A549 (cell line): Measurements from ENCODE around the gene TSR1. TPM values are rescaled to one million over a fixed set of nuclear protein-coding genes. Genes with fewer than 3 reads are reported as not detected.

Experiments
- ATAC-seq, 2 experiments: fragments of 200-7000 bp in 1 of 2; fragments of >200 bp in 1 of 2; cut with Nextera tagmentation in 1 of 2; cut with Tn5 transposase in 1 of 2; 3 replicates each; pipeline versions ENCODE4 v1.8.0 to v1.9.1; 2018 to 2020; ENCODE audit warnings: mild to moderate bottlenecking in 1 of 2, moderate library complexity in 1 of 2
- CTCF ChIA-PET: fragments of 300-600 bp; sonication (Branson Sonifier 250); formaldehyde crosslinking; extraction: SDS; loops from one replicate; lab custom pipeline; 2021; ENCODE audit warnings: antibody characterized with exemption, inconsistent platforms; lab: Yijun Ruan, JAX
- POLR2A ChIA-PET: fragments of 350-600 bp; formaldehyde crosslinking; extraction: SDS; loops from one replicate; lab custom pipeline; 2021; ENCODE audit warnings: antibody characterized with exemption, inconsistent platforms; lab: Yijun Ruan, JAX
- DNase-seq, 2 experiments: peaks; one replicate each; pipeline versions ENCODE4 v3.0.0 to v3.0.0-alpha.2; 2011 to 2016; ENCODE audit warnings: low read depth in 1 of 2, low spot score in 1 of 2
- FAIRE-seq: peaks from 2 replicates; lab custom pipeline; 2011; peaks lifted over from hg19 to GRCh38; lab: Jason Lieb, UNC
- H3K27ac ChIP-seq, 2 experiments: fragments of >200 bp; sonication (Bioruptor Twin); formaldehyde crosslinking; 3 replicates each; pipeline ENCODE4 v1.5.1; 2016 to 2017
- H3K4me1 ChIP-seq: fragments of >200 bp; sonication (Bioruptor Twin); formaldehyde crosslinking; 3 replicates; pipeline ENCODE4 v1.6.1; 2016
- H3K4me2 ChIP-seq: fragments of >200 bp; sonication (Bioruptor Twin); formaldehyde crosslinking; 3 replicates; pipeline ENCODE4 v1.6.1; 2016
- H3K4me3 ChIP-seq: fragments of >200 bp; sonication (Bioruptor Twin); formaldehyde crosslinking; 3 replicates; pipeline ENCODE4 v1.5.1; 2016
- H3K9me3 ChIP-seq: fragments of >200 bp; sonication (Bioruptor Twin); formaldehyde crosslinking; 3 replicates; pipeline ENCODE4 v1.6.1; 2016
- CBX2 ChIP-seq: fragments of 200-600 bp; sonication (generic); IDR thresholded peaks from 2 replicates; pipeline ENCODE4 v1.6.1; 2016; ENCODE audit warnings: low read depth, mild to moderate bottlenecking, borderline replicate concordance
- CBX8 ChIP-seq: fragments of 200-600 bp; sonication (generic); IDR thresholded peaks from 2 replicates; pipeline ENCODE4 v1.6.1; 2016
- HOXA7 ChIP-seq: fragments of 250-450 bp; sonication (Bioruptor Pico); IDR thresholded peaks from 2 replicates; pipeline ENCODE4 v1.5.0; 2020; ENCODE audit warnings: mild to moderate bottlenecking, moderate library complexity
- HOXB5 ChIP-seq: fragments of 250-450 bp; sonication (Bioruptor Pico); IDR thresholded peaks from 2 replicates; pipeline ENCODE4 v1.5.0; 2020; ENCODE audit warnings: mild to moderate bottlenecking, moderate library complexity
- JUN ChIP-seq, 2 experiments: fragments of >200 bp; sonication (Bioruptor Twin); formaldehyde crosslinking; IDR thresholded peaks; 2 replicates in 1 of 2; 3 replicates in 1 of 2; pipeline ENCODE4 v1.6.1; 2016 to 2017
- KDM1A ChIP-seq: fragments of 200-600 bp; sonication (generic); IDR thresholded peaks from 2 replicates; pipeline ENCODE4 v1.6.1; 2016; ENCODE audit warnings: low read depth, mild to moderate bottlenecking
- KDM5A ChIP-seq: fragments of 200-600 bp; sonication (generic); IDR thresholded peaks from 2 replicates; pipeline ENCODE4 v1.6.1; 2016; ENCODE audit warnings: antibody characterized with exemption, mild to moderate bottlenecking
- MAFK ChIP-seq: fragments of 450-650 bp; IDR thresholded peaks from 2 replicates; pipeline ENCODE4 v1.6.1; 2014; ENCODE audit not compliant: partially characterized antibody
- MAZ ChIP-seq: fragments of 150-350 bp; IDR thresholded peaks from 2 replicates; pipeline ENCODE4 v1.6.1; 2014; ENCODE audit warnings: antibody characterized with exemption, low read depth, low read length, borderline replicate concordance
- NPAS2 ChIP-seq: fragments of 250-450 bp; sonication (Bioruptor Pico); IDR thresholded peaks from 2 replicates; pipeline ENCODE4 v1.8.0; 2022; ENCODE audit warnings: mild to moderate bottlenecking, moderate library complexity, borderline replicate concordance
- PHF8 ChIP-seq: fragments of 200-600 bp; sonication (generic); IDR thresholded peaks from 2 replicates; pipeline ENCODE4 v1.6.1; 2016; ENCODE audit warnings: low read depth, mild to moderate bottlenecking, antibody characterized with exemption, moderate library complexity, borderline replicate concordance
- POLR2AphosphoS2 ChIP-seq: conservative IDR thresholded peaks from 2 replicates; pipeline ENCODE4 v1.6.1; 2012; ENCODE audit warnings: low read length, improper control_type of control experiment, inconsistent platforms
- RFX5 ChIP-seq: fragments of 450-650 bp; IDR thresholded peaks from 2 replicates; pipeline ENCODE4 v1.7.1; 2014; ENCODE audit warnings: antibody characterized with exemption, mild to moderate bottlenecking, moderate library complexity
- SMC3 ChIP-seq: fragments of >200 bp; sonication (Bioruptor Twin); formaldehyde crosslinking; IDR thresholded peaks from 3 replicates; pipeline ENCODE4 v1.6.1; 2018; ENCODE audit warnings: inconsistent platforms
- TP53 ChIP-seq: fragments of 250-450 bp; sonication (Bioruptor Pico); IDR thresholded peaks from 2 replicates; pipeline ENCODE4 v1.5.0; 2021; ENCODE audit warnings: mild to moderate bottlenecking, moderate library complexity
- ZSCAN20 ChIP-seq: fragments of 250-450 bp; sonication (Bioruptor Pico); IDR thresholded peaks from 2 replicates; pipeline ENCODE4 v1.8.0; 2022; ENCODE audit warnings: mild to moderate bottlenecking, moderate library complexity
- WGBS: methylation state at CpG from one replicate; pipeline ENCODE4 v1.1.6; 2017; ENCODE audit errors: missing lambda C conversion rate; 5-methylcytosine and 5-hydroxymethylcytosine counted together
- polyA plus RNA-seq, 4 experiments: library from polyadenylated mRNA; depleted of rRNA in 3 of 4; stranded (reverse); fragments of >200 nt; fragmentation: RNase III in 1 of 4; extraction: RNeasy Plus Mini Kit Qiagen cat#74134 plus additional on column Dnase treatment in 1 of 4; gene quantifications; 2 replicates in 3 of 4; 3 replicates in 1 of 4; pipeline ENCODE4 v1.2.3, GENCODE V29; 2011 to 2017
- TF ChIP-seq, protein P1 (sequence below): fragments of 450-650 bp; IDR thresholded peaks from 2 replicates; pipeline ENCODE4 v1.6.1; 2014; ENCODE audit warnings: antibody characterized with exemption
- TF ChIP-seq, protein P2 (sequence below): fragments of 250-450 bp; sonication (Bioruptor Pico); IDR thresholded peaks from 2 replicates; pipeline ENCODE4 v1.5.0; 2021; ENCODE audit warnings: mild to moderate bottlenecking, moderate library complexity, borderline replicate concordance
- TF ChIP-seq, protein P3 (sequence below): IDR thresholded peaks from 2 replicates; pipeline ENCODE4 v1.6.1; 2012
- TF ChIP-seq, protein P4 (sequence below): fragments of 250-450 bp; sonication (Bioruptor Pico); IDR thresholded peaks from 2 replicates; pipeline ENCODE4 v1.5.0; 2020; ENCODE audit warnings: low read depth, mild to moderate bottlenecking, moderate library complexity

Gene TSR1
- polyA plus RNA-seq, 2 of the 4 experiments (the other 2 are of a cell fraction): 38.3 to 84.1 TPM

DNA sequence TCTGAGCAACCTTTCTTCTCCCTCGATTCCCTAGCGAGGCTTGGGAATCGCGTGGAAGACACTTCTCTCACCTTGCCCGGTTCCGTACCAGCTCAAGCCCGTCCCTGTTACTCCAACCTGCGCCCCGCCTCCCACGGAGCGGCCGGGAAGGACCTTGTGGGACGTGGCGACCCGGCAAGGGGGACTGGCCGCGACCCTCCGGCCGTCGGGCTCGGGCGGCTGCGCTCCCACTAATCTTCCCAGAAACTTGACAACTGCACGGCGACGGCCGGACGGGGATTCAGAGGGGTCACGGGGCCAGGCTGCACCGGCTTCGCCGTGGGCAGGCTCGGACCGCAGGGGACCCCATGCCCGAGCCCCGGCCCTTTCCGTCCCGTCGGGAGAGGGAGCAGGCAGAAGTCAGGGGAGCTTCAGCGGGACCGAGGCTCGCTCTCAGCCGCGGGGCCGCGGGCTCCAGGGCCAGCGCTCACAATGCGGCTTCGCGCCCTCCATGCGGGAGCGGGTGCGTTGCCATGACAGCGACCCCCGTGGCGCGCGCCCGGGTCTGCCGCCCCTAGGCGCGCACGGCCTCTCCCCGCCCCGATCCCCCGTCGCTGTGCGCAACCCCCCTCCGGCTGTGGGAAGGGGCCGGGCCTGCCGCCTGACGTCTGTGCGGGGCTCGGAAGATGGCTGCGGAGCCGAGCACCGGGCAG is 741 bp upstream of the TSR1 start, which contains the start of gene SGSM2:
Gene SGSM2, plus strand, starts transcription at position 650 of the 692 bp plus-strand sequence. CDS start 188 bp downstream, outside the sequence.
- CTCF ChIA-PET: interaction anchor here (0.6 to 8.1 kb wide), 22 partner anchors 8 to 282 kb away, joined by 3 to 79 read pairs (median 8); partner anchors contain the start of genes HIC1, SMG6 and SRR
- Histone ChIP-seq H3K4me2 (peak within 1 kb of the TSS; percentile 100), H3K27ac (peak within 1 kb of the TSS; percentile 94 to 99)
- POLR2A ChIA-PET: interaction anchor here (0.5 to 3.2 kb wide), 22 partner anchors 9 to 646 kb away, joined by 3 to 37 read pairs (median 5); partner anchors contain the start of genes HIC1, SMG6 and SRR
- WGBS: under 1% methylated on average over 16 of the region's 77 CpGs
- peak; percentile 55 to 75 for DNase-seq
- TF ChIP-seq, protein P1, sequence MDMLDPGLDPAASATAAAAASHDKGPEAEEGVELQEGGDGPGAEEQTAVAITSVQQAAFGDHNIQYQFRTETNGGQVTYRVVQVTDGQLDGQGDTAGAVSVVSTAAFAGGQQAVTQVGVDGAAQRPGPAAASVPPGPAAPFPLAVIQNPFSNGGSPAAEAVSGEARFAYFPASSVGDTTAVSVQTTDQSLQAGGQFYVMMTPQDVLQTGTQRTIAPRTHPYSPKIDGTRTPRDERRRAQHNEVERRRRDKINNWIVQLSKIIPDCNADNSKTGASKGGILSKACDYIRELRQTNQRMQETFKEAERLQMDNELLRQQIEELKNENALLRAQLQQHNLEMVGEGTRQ: 0 out of 2 replicates have a peak, but pooled peaks have one; percentile 5
- TF ChIP-seq HOXB5 (CRISPR knock-in tag) (0 out of 2 replicates have a peak, but pooled peaks have one; percentile 44), ZSCAN20 (no peak), JUN (IDR thresholded peaks at IDR 0.05) (no peak; a peak in 1 of 5 replicates), MAFK (no peak), CBX2 (no peak), HOXA7 (no peak), PHF8 (peak; percentile 48; the same call in 1 of the 2 replicates)
- TF ChIP-seq, protein P2, sequence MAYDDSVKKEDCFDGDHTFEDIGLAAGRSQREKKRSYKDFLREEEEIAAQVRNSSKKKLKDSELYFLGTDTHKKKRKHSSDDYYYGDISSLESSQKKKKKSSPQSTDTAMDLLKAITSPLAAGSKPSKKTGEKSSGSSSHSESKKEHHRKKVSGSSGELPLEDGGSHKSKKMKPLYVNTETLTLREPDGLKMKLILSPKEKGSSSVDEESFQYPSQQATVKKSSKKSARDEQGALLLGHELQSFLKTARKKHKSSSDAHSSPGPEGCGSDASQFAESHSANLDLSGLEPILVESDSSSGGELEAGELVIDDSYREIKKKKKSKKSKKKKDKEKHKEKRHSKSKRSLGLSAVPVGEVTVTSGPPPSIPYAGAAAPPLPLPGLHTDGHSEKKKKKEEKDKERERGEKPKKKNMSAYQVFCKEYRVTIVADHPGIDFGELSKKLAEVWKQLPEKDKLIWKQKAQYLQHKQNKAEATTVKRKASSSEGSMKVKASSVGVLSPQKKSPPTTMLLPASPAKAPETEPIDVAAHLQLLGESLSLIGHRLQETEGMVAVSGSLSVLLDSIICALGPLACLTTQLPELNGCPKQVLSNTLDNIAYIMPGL (CRISPR knock-in tag): 0 out of 2 replicates have a peak, but pooled peaks have one; percentile 9
- TF ChIP-seq, all 56 proteins: peak for 4
- peak; percentile 74 to 80 for ATAC-seq
- peaks cover 20% of the 10 kb centered on the region for H3K4me1 ChIP-seq
- no peak for FAIRE-seq
- peak within 1 kb of the TSS; percentile 99 for H3K4me3 ChIP-seq
- no peaks in the 10 kb centered on the region for H3K9me3 ChIP-seq

DNA sequence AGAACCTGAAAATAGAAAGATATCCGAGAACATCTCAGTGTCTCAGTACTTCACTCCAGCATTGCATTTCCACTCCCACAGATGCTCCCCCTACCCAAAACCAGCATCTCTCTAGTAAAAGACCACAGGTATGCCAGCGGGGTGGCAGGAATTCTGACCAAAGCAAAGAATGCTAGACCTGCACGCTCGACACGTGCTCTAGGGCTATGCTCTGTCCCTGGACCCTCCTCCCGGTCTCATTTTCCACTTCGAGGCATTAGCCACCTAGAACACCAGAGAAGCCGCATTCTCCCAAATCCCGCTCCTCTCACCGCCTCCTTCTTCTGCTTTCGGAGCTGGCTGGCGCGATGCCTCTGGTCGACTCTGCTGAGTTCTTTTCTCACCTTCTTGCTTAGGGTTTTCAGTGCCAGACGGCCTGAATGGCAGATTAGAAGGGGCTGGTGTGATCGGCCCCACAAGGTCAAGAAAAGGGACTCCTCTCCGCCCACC is 487 bp downstream of the TSR1 start:
- TF ChIP-seq SMC3 (no peak), TP53 (CRISPR knock-in tag) (no peak), NPAS2 (no peak), PHF8 (no peak), KDM5A (no peak), POLR2AphosphoS2 (no peak), MAZ (no peak), KDM1A (no peak), CBX8 (no peak), RFX5 (no peak)
- TF ChIP-seq, protein P3, sequence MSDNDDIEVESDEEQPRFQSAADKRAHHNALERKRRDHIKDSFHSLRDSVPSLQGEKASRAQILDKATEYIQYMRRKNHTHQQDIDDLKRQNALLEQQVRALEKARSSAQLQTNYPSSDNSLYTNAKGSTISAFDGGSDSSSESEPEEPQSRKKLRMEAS: no peak
- TF ChIP-seq, protein P2 (CRISPR knock-in tag): no peak
- TF ChIP-seq, protein P4, sequence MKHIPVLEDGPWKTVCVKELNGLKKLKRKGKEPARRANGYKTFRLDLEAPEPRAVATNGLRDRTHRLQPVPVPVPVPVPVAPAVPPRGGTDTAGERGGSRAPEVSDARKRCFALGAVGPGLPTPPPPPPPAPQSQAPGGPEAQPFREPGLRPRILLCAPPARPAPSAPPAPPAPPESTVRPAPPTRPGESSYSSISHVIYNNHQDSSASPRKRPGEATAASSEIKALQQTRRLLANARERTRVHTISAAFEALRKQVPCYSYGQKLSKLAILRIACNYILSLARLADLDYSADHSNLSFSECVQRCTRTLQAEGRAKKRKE (CRISPR knock-in tag): no peak
- TF ChIP-seq, all 56 proteins: peak for 0
- no peak for ATAC-seq
- ChIA-PET POLR2A (interaction anchor here (0.7 to 3.2 kb wide), 19 partner anchors 10 to 281 kb away, joined by 3 to 37 read pairs (median 5); partner anchors contain the start of genes HIC1, SMG6 and SRR), CTCF (interaction anchor here (0.7 to 8.1 kb wide), 20 partner anchors 11 to 281 kb away, joined by 3 to 79 read pairs (median 6); partner anchors contain the start of genes HIC1, SMG6 and SRR)
- Histone ChIP-seq H3K4me1 (peaks cover 20% of the 10 kb centered on the region), H3K4me2 (peak overlapping the region; percentile 86), H3K4me3 (peak overlapping the region; percentile 99), H3K9me3 (no peaks in the 10 kb centered on the region), H3K27ac (peak overlapping the region; percentile 94 to 99)
- 6% methylated on average over 17 of the region's 17 CpGs for WGBS
- no peak for DNase-seq
- no peak for FAIRE-seq
